BJ (cell line): ENCODE results near the gene RNF114. TPM values are rescaled to one million over a fixed set of nuclear protein-coding genes. Genes with fewer than 3 reads are reported as not detected.
"Not testable (repeated sequence)": the region's sequence is repeated elsewhere in the genome, so short reads cannot be mapped to it uniquely, and the experiment has no call there.

Source experiments
- CTCF ChIA-PET: fragments of 350-600 bp; formaldehyde crosslinking; extraction: SDS; loops from one replicate; lab custom pipeline; 2021; ENCODE audit warnings: antibody characterized with exemption, inconsistent platforms; lab: Yijun Ruan, JAX
- POLR2A ChIA-PET: fragments of 300-600 bp; sonication (Branson Sonifier 250); formaldehyde crosslinking; extraction: SDS; loops from one replicate; lab custom pipeline; 2021; ENCODE audit warnings: antibody characterized with exemption; lab: Charles Lee
- DNase-seq: peaks from one replicate; pipeline ENCODE4 v3.0.0-alpha.2; 2011; ENCODE audit warnings: low read depth
- H3K27me3 ChIP-seq: 2 replicates; pipeline ENCODE4 v1.6.0; 2011; ENCODE audit warnings: low read length; ENCODE audit not compliant: control insufficient read depth, insufficient read depth
- H3K36me3 ChIP-seq: 2 replicates; pipeline ENCODE4 v1.5.1; 2011; ENCODE audit warnings: low read length; ENCODE audit not compliant: control insufficient read depth, insufficient read depth
- H3K4me3 ChIP-seq: 2 replicates; pipeline ENCODE4 v1.5.1; 2011; ENCODE audit warnings: low read depth, mild to moderate bottlenecking, control low read depth, low read length
- polyA plus RNA-seq: library from polyadenylated mRNA; depleted of rRNA; stranded (reverse); fragments of >200 nt; gene quantifications from 2 replicates; pipeline ENCODE4 v1.2.3, GENCODE V29; 2011
- TF ChIP-seq, protein P1 (sequence below): IDR thresholded peaks from 2 replicates; pipeline ENCODE4 v1.5.1; 2011; ENCODE audit warnings: low read depth, mild to moderate bottlenecking, control low read depth, inconsistent platforms, low read length, moderate library complexity; ENCODE audit not compliant: insufficient read depth

RNF114 gene
- polyA plus RNA-seq, 1 experiment = 53.6 TPM

DNA sequence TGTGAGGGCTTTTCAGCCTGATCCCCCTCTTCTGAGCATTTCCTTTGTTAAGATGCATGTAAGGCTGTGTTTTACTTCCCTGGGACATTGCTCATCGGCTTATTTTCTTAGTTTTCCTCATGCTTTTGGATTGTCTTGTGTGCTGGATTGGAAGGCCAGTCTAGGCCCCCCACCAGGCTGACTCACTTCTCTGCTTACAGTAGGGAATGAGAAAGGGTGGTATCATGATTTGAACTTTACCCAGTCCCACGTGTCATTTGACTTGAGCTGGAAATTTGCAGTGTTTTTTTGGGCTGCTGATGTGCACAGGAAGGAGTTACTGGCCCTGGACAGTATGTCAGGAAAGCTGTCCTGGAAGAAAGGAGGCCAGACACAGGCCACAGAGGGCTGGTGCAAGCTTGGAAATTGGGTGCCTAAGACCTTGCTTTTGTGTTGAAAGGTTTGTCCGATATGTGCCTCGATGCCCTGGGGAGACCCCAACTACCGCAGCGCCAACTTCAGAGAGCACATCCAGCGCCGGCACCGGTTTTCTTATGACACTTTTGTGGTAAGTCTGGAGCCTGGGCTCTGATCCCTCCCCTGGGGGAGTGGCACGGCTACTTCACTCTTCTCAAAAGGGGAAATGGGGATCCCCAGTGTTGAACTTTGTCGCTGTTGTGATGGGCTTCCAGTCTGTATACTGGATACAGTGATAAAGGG is 12.8 kb downstream of the RNF114 start:
- Histone ChIP-seq H3K4me3 (no peak overlapping the region), H3K27me3 (no peaks in the 10 kb centered on the region), H3K36me3 (peaks cover 27% of the 10 kb centered on the region)
- DNase-seq = peak; percentile 69
- TF ChIP-seq, protein P1, sequence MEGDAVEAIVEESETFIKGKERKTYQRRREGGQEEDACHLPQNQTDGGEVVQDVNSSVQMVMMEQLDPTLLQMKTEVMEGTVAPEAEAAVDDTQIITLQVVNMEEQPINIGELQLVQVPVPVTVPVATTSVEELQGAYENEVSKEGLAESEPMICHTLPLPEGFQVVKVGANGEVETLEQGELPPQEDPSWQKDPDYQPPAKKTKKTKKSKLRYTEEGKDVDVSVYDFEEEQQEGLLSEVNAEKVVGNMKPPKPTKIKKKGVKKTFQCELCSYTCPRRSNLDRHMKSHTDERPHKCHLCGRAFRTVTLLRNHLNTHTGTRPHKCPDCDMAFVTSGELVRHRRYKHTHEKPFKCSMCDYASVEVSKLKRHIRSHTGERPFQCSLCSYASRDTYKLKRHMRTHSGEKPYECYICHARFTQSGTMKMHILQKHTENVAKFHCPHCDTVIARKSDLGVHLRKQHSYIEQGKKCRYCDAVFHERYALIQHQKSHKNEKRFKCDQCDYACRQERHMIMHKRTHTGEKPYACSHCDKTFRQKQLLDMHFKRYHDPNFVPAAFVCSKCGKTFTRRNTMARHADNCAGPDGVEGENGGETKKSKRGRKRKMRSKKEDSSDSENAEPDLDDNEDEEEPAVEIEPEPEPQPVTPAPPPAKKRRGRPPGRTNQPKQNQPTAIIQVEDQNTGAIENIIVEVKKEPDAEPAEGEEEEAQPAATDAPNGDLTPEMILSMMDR = no peak
- ChIA-PET POLR2A (no interaction called here), CTCF (interaction anchor here (1.3 to 2.9 kb wide), 3 partner anchors 30 to 230 kb away, joined by 3 to 8 read pairs (median 5); no protein-coding TSS in a partner anchor)

- DNase-seq = no peak
- ChIA-PET POLR2A (no interaction called here), CTCF (interaction anchor here (2.3 kb wide), 1 partner anchor 120 kb away, joined by 8 read pairs; no protein-coding TSS in a partner anchor)
- Histone ChIP-seq H3K36me3 (peaks cover 28% of the 10 kb centered on the region), H3K4me3 (no peak overlapping the region), H3K27me3 (no peaks in the 10 kb centered on the region)
- TF ChIP-seq, protein P1 = no peak
These were observed 15.0 kb downstream of the RNF114 start for GRCh38 chr20:49951151-49951550.

- Histone ChIP-seq H3K27me3 (no peaks in the 10 kb centered on the region), H3K4me3 (no peak overlapping the region), H3K36me3 (peaks cover 31% of the 10 kb centered on the region)
- ChIA-PET POLR2A (no interaction called here), CTCF (interaction anchor here (0.7 to 2.8 kb wide), 3 partner anchors 10 to 24 kb away, joined by 3 to 9 read pairs (median 5); no protein-coding TSS in a partner anchor)
- TF ChIP-seq, protein P1 = no peak
- DNase-seq = no peak
These were observed 19.0 kb downstream of the RNF114 start for GRCh38 chr20:49955167-49955566.

DNA sequence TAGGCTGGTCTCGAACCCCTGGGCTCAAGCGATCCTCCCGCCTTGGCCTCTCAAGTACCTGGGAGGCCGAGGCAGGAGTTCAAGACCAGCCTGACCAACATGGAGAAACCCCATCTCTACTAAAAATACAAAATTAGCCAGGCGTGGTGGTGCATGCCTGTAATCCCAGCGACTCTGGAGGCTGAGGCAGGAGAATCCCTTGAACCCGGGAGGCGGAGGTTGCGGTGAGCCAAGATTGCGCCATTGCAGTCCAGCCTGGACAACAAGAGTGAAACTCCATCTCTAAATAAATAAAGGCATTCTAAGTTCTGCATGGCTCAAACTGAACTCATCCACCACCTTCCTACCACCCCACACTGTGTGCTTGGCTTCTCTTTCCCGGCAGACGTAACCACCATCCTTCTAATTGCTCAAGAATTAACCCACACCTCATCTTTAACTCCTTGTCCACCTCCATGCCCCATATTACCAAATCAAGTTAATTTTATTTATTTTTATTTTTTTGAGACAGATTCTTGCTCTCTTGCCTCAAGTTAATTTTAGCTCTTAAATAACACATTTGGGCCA is 19.7 kb downstream of the RNF114 start:
- POLR2A ChIA-PET, H3K27me3 ChIP-seq, H3K4me3 ChIP-seq, DNase-seq: not testable (repeated sequence)
- peaks cover 31% of the 10 kb centered on the region for H3K36me3 ChIP-seq
- CTCF ChIA-PET = interaction anchor here (0.7 to 2.0 kb wide), 3 partner anchors 10 to 150 kb away, joined by 3 to 5 read pairs (median 3); no protein-coding TSS in a partner anchor

- DNase-seq = no peak
- H3K27me3 ChIP-seq = no peaks in the 10 kb centered on the region
- TF ChIP-seq, protein P1 = no peak
- CTCF ChIA-PET = interaction anchor here (0.7 to 2.0 kb wide), 4 partner anchors 9 to 129 kb away, joined by 3 to 5 read pairs (median 3); no protein-coding TSS in a partner anchor
- H3K4me3 ChIP-seq = no peak overlapping the region
- POLR2A ChIA-PET = no interaction called here
- H3K36me3 ChIP-seq = peaks cover 31% of the 10 kb centered on the region
These were observed 20.5 kb downstream of the RNF114 start for GRCh38 chr20:49956689-49957088.

DNA sequence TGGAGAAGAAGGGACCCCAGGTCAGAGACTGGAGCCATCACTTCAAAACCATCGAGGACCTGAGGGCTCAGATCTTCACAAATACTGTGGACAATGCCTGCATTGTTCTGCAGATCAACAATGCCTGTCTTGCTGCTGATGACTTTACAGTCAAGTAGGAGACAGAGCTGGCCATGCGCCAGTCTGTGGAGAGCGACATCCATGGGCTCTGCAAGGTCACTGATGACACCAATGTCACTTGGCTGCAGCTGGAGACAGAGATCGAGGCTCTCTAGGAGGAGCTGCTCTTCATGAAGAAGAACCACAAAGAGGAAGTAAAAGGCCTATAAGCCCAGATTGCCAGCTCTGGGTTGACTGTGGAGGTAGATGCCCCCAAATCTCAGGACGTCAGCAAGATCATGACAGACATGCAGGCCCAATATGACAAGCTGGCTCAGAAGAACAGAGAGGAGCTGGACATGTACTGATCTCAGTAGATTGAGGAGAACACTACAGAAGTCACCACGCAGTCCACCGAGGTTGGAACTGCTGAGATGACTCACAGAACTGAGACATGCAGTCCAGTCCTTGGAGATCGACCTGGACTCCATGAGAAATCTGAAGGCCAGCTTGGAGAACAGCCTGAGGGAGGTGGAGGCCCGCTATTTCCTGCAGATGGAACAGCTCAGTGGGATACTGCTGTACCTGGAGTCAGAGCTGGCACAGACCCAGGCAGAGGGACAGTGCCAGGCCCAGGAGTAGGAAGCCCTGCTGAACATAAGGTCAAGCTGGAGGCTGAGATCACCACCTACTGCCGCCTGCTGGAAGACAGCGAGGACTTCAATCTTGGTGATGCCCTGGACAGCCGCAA is 21.1 kb downstream of the RNF114 start:
- DNase-seq, POLR2A ChIA-PET, H3K27me3 ChIP-seq, H3K4me3 ChIP-seq: not testable (repeated sequence)
- CTCF ChIA-PET = interaction anchor here (0.9 to 2.0 kb wide), 4 partner anchors 8 to 114 kb away, joined by 3 to 5 read pairs (median 4); no protein-coding TSS in a partner anchor
- peaks cover 24% of the 10 kb centered on the region for H3K36me3 ChIP-seq
